GM19452 (cell line): ENCODE results near the gene GRIK3.

Experiments used
- ATAC-seq: cut with Tn5 transposase; IDR thresholded peaks from one replicate; pipeline ENCODE4 v1.9.1; 2021; ENCODE audit not compliant: unreplicated experiment

Gene GRIK3

GRCh38 chr1:36796106-36796590, 238.2 kb downstream of the GRIK3 start:
- no peak for ATAC-seq

- ATAC-seq: no peak
These were observed 239.9 kb downstream of the GRIK3 start for GRCh38 chr1:36794460-36794859.

- ATAC-seq: no peak
These were observed 240.9 kb downstream of the GRIK3 start for GRCh38 chr1:36793452-36793851.

- no peak for ATAC-seq
These were observed 242.0 kb downstream of the GRIK3 start for GRCh38 chr1:36792292-36792691.

- no peak for ATAC-seq
These were observed 244.1 kb downstream of the GRIK3 start for GRCh38 chr1:36790191-36790590.

- no peak for ATAC-seq
These were observed 244.8 kb downstream of the GRIK3 start for GRCh38 chr1:36789535-36789934.

- ATAC-seq: no peak
These were observed 246.9 kb downstream of the GRIK3 start for GRCh38 chr1:36787312-36787913.

DNA sequence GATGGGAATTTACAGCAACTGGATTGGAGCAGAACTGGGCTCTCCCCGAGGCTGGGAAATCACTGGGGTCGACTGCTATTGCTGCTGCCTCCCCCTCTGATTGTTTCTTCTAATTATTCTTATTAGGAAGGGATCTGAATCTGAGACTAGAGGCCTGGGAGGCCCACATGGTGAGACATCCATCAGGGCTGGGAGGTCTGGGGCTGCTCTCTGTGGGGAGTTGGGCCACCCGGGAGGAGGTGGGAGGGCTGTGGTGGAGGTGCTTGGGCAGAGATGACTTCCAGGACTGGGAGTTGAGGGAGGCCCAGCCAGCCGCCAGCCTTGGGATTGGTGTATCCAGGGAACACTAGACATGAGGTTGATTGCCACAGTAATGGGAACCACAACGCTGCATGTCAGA, 247.9 kb downstream of the GRIK3 start:
- no peak for ATAC-seq

DNA sequence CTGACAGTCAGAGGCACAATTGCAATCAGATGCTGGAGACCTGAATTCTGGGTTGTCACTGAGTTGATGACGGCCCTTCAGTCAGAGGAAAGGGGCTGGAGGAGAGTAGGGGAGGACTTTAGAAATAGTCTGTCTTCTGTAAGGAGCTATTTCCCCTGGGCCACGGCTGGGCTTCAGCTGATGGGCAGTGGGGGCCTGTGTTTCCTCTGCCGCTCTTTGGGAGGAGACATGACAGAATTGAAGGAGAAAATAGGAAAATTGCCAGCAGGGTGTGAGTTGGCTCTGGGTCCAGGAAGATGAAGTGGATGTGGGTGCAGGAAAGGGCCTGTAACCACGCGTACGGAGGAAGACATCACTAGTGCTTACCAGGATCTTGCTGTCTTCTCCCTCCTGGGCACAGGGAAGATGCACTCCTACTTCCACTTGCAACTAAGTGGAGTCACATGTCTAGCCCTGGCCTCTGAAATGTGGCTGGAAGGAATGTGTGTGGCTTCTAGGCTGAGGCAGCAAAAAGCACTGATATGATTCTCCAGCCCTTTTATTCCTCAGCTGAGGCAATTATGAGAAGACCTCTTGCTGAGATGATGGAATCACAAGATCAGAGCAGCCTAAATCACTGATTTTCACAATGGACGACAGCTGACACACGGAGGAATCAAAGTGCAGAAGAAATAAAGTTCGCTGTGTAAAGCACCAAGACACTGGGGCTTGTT, 250.0 kb downstream of the GRIK3 start:
- ATAC-seq: no peak

GRCh38 chr1:36783475-36783874, 250.8 kb downstream of the GRIK3 start:
- ATAC-seq: no peak

DNA sequence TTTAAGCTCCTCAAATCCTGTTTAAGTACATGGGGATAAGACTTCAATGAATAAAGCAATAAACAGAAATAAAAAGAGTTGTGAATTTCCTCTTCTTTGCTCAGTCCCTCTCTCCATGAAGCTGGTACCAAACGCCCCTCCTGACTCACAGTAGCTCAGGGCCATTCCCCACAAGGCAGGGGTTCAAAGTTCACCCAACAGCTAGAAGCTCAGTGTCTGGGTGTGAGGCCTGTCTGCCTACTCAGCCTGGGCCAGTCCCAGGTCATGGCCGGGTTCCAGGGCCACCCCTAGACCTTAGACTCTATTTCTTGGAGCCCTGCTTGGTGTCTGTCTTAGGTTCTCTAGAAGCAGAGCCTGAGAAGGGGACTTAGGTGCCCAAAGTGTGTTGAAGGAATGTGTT, 251.5 kb downstream of the GRIK3 start:
- ATAC-seq: no peak

- ATAC-seq: no peak
These were observed 252.2 kb downstream of the GRIK3 start for GRCh38 chr1:36782085-36782484.

GRCh38 chr1:36781098-36781497, 253.2 kb downstream of the GRIK3 start:
- ATAC-seq: no peak

DNA sequence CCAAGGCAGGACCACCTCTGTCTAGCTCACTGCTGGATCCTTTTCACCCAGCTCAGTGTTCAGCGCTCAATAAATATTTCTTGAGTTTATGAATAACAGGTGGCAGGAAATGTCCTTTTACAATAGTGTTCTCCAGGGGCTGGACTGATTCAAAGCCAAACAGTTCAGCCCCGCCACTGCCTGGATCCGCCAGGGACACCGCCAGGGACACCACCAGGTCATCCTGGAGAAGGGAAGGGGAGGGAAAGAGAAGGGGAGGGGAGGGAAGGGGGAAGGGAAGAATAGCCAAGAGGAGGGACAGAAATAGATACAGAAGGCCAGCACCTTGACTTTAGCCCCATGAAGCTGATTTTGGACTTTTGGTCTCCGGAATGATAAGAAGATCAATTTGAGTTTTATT, 255.6 kb downstream of the GRIK3 start:
- no peak for ATAC-seq

DNA sequence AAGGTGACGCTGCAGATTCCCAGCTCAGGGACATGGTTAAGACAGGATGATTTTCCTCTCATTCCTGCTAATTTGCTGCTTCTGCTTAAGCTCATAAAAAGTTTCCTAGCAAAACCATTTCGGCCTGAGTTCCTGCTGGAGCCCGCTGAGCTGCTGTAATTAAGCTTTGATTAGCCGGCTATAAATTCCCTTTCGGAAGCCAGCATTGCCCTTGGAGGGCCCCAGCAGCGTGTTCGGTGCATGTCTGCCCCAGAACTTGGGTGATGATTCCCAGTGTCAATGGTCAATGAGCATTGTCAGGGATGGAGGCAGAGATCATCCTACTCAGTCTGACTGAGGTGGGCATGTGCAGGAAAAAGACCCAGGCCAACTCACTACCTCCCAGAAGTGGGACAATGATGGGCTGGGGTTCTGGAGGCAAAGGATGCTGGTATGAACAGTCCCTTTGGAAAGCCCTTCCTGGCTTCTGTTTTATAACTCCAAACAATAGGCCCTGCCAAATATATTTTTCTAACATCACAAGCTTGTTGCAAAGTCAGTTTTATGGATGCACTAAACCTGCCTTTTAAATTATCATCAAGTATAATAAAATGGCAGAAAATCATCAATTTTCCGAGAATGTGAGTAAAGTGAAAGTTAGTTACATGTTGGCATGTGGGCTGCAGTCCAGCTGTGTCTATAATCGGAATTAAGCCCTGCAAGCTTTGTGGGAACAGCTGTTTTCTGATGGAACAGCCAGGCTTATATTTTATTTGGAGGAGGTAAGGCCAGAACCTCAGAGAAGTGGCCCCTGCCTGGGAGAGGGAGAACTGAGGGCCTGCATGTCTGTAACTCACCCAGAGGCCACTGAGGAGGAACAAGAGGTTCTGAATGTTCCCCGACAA, 257.1 kb downstream of the GRIK3 start:
- no peak for ATAC-seq

- ATAC-seq: no peak
These were observed 258.1 kb downstream of the GRIK3 start for GRCh38 chr1:36776256-36776655.

DNA sequence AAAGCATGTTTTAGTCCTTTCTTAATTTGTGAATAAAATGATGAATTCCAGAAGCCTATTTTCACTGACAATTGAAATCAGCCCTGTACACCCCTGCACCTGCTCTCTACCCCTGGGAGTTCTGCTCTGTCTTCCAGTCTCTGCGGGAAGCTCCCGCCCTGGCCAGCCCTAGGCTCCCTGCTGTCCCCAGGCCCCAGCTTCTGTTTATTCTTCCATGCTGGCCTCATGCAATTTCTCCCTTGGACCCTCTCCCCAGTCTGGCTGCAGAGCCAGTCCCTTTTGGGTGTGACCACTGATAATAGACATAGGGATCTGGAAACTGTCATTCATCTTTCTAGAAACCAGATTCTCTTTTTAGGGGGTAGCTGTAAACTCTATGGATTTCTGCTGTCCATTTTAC, 258.6 kb downstream of the GRIK3 start:
- no peak for ATAC-seq

DNA sequence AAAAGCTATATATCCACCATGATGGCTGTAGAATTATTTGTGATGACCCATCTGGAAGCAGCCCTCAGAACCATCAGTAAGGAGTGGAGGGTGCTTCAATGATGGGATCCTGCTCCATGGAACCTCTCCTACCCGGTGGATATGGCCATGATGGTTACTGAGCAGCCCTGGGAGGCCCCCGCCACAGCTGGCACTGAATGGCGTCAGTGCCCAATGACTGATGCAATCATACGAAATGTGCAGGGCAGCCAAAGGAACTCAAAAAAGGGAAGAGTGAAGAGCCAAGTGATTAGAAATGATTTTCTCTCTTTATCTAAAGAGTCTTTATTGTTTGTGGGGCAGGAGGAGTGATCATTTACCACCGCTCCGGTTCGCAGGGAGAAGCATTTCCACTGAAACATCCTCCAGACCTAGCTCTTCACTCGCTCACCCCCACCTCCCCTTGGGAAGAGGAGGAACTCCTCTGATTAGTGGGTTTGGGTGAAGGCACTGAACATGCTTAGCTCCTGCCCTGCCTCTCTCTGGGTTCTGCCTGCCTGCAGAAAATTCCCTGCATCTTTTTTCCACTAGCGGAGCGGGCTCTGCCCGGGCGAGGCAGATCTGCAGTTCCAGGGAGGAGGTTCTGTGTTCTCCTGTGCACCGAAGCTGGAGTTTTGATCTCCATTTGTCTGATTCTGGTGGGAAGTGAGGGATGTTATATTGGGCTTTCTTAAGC, 260.3 kb downstream of the GRIK3 start:
- no peak for ATAC-seq

GRCh38 chr1:36772647-36773495, 261.4 kb downstream of the GRIK3 start:
- ATAC-seq: no peak

- no peak for ATAC-seq
These were observed 262.5 kb downstream of the GRIK3 start for GRCh38 chr1:36771660-36772284.
